IMR-90 (cell line): ENCODE results near the gene ZNF430. TPM values are rescaled to one million over a fixed set of nuclear protein-coding genes. Genes with fewer than 3 reads are reported as not detected.

Experiments used
- ATAC-seq: fragments of 200-7000 bp; cut with Tn5 transposase; 2 replicates; pipeline ENCODE4 v1.9.1; 2020; ENCODE audit warnings: low read depth, mild to moderate bottlenecking, moderate library complexity
- BruUV-seq: library from RNA; stranded (reverse); fragments of 400-500 nt; replicated peaks from 2 replicates; lab custom pipeline; 2021; lab: Mats Ljungman, UMichigan
- CTCF ChIA-PET: fragments of 300-600 bp; formaldehyde crosslinking; extraction: SDS; loops from one replicate; lab custom pipeline; 2021; ENCODE audit warnings: antibody characterized with exemption; lab: Yijun Ruan, JAX
- POLR2A ChIA-PET: fragments of 300-600 bp; sonication (Branson Sonifier 250); formaldehyde crosslinking; loops from one replicate; lab custom pipeline; 2022; ENCODE audit warnings: antibody characterized with exemption; ENCODE audit not compliant: unreplicated experiment; lab: Charles Lee
- DNase-seq: peaks from one replicate; pipeline ENCODE4 v3.0.0; 2013
- H2AFZ ChIP-seq: replicated peaks from 2 replicates; pipeline ENCODE3; 2013; ENCODE audit warnings: low read length, mild to moderate bottlenecking; ENCODE audit not compliant: poor library complexity
- H2AK5ac ChIP-seq: 2 replicates; pipeline ENCODE4 v1.6.1; 2013; ENCODE audit warnings: low read depth, low read length, inconsistent platforms
- H2AK9ac ChIP-seq: replicated peaks from 2 replicates; pipeline ENCODE3; 2013; ENCODE audit warnings: mild to moderate bottlenecking, low read depth, low read length, moderate library complexity; ENCODE audit not compliant: poor library complexity
- H2BK120ac ChIP-seq: 2 replicates; pipeline ENCODE4 v1.6.1; 2013; ENCODE audit warnings: low read depth, low read length, inconsistent platforms
- H2BK15ac ChIP-seq: 3 replicates; pipeline ENCODE4 v1.6.1; 2013; ENCODE audit warnings: low read depth, low read length, inconsistent platforms
- H2BK20ac ChIP-seq: 2 replicates; pipeline ENCODE4 v1.6.1; 2013; ENCODE audit warnings: low read depth, mild to moderate bottlenecking, inconsistent platforms, low read length, moderate library complexity
- H2BK5ac ChIP-seq: 2 replicates; pipeline ENCODE4 v1.6.1; 2013; ENCODE audit warnings: mild to moderate bottlenecking, low read depth, low read length, inconsistent platforms; ENCODE audit not compliant: poor library complexity, severe bottlenecking
- H3K14ac ChIP-seq: replicated peaks from 2 replicates; pipeline ENCODE4 v1.6.1; 2013; ENCODE audit warnings: low read depth, low read length, inconsistent platforms
- H3K18ac ChIP-seq: 2 replicates; pipeline ENCODE4 v1.6.1; 2013; ENCODE audit warnings: low read depth, low read length, control low read depth
- H3K23ac ChIP-seq: 2 replicates; pipeline ENCODE4 v1.6.1; 2013; ENCODE audit warnings: low read depth, low read length, inconsistent platforms
- H3K27ac ChIP-seq: 2 replicates; pipeline ENCODE4 v1.5.1; 2013; ENCODE audit warnings: mild to moderate bottlenecking, control low read depth, low read length; ENCODE audit not compliant: insufficient read depth
- H3K27me3 ChIP-seq: 2 replicates; pipeline ENCODE4 v1.6.1; 2013; ENCODE audit warnings: low read length; ENCODE audit not compliant: control insufficient read depth, insufficient read depth
- H3K36me3 ChIP-seq: 2 replicates; pipeline ENCODE4 v1.6.1; 2013; ENCODE audit warnings: low read length, mixed read lengths; ENCODE audit not compliant: control insufficient read depth, insufficient read depth
- H3K4ac ChIP-seq: 2 replicates; pipeline ENCODE4 v1.6.1; 2013; ENCODE audit warnings: low read depth, low read length, inconsistent platforms
- H3K4me1 ChIP-seq: 2 replicates; pipeline ENCODE4 v1.6.1; 2013; ENCODE audit warnings: low read length, mixed read lengths; ENCODE audit not compliant: control insufficient read depth, insufficient read depth
- H3K4me2 ChIP-seq: 2 replicates; pipeline ENCODE4 v1.6.1; 2013; ENCODE audit warnings: low read depth, mild to moderate bottlenecking, control low read depth, low read length, moderate library complexity
- H3K4me3 ChIP-seq: 2 replicates; pipeline ENCODE4 v1.5.1; 2013; ENCODE audit warnings: low read depth, mild to moderate bottlenecking, control low read depth, low read length, moderate library complexity; ENCODE audit not compliant: insufficient read depth
- H3K56ac ChIP-seq: 2 replicates; pipeline ENCODE4 v1.6.1; 2013; ENCODE audit warnings: low read length, inconsistent platforms; ENCODE audit not compliant: insufficient read depth; ENCODE audit errors: extremely low read depth
- H3K79me1 ChIP-seq, 2 experiments: 2 replicates each; pipeline ENCODE4 v1.6.1; 2013; ENCODE audit warnings: low read length in 2 of 2, inconsistent platforms in 1 of 2, low read depth in 1 of 2
- H3K9ac ChIP-seq: 2 replicates; pipeline ENCODE4 v1.6.1; 2013; ENCODE audit warnings: low read depth, low read length, control low read depth
- H3K9me1 ChIP-seq: 2 replicates; pipeline ENCODE4 v1.6.1; 2013; ENCODE audit warnings: low read length, inconsistent platforms; ENCODE audit not compliant: insufficient read depth
- H3K9me3 ChIP-seq: 2 replicates; pipeline ENCODE4 v1.6.1; 2013; ENCODE audit warnings: low read length; ENCODE audit not compliant: control insufficient read depth, insufficient read depth
- H4K20me1 ChIP-seq: 2 replicates; pipeline ENCODE4 v1.6.1; 2013; ENCODE audit warnings: low read length, inconsistent platforms; ENCODE audit not compliant: insufficient read depth
- H4K5ac ChIP-seq: 2 replicates; pipeline ENCODE4 v1.6.1; 2013; ENCODE audit warnings: mild to moderate bottlenecking, low read depth, low read length, control low read depth
- H4K8ac ChIP-seq, 2 experiments: 2 replicates each; pipeline ENCODE4 v1.6.1; 2013; ENCODE audit warnings: low read depth in 2 of 2, low read length in 2 of 2, control low read depth in 1 of 2, inconsistent platforms in 1 of 2
- H4K91ac ChIP-seq: 2 replicates; pipeline ENCODE4 v1.6.1; 2013; ENCODE audit warnings: low read depth, low read length, inconsistent platforms; ENCODE audit not compliant: insufficient read depth
- BHLHE40 ChIP-seq: fragments of 150-350 bp; IDR thresholded peaks from 2 replicates; pipeline ENCODE4 v1.6.1; 2016; ENCODE audit warnings: mild to moderate bottlenecking, low read depth, low read length
- CEBPB ChIP-seq: IDR thresholded peaks from 2 replicates; pipeline ENCODE4 v1.6.1; 2012; ENCODE audit warnings: low read depth, low read length, improper control_type of control experiment
- CHD1 ChIP-seq: IDR thresholded peaks from 2 replicates; pipeline ENCODE4 v1.6.1; 2012; ENCODE audit warnings: low read depth, low read length, improper control_type of control experiment
- FOS ChIP-seq: fragments of 150-350 bp; IDR thresholded peaks from 2 replicates; pipeline ENCODE4 v1.6.1; 2016; ENCODE audit warnings: low read depth, low read length
- MAFK ChIP-seq: IDR thresholded peaks from 2 replicates; pipeline ENCODE4 v1.6.1; 2012; ENCODE audit warnings: low read depth, low read length, improper control_type of control experiment
- MAZ ChIP-seq: IDR thresholded peaks from 2 replicates; pipeline ENCODE4 v1.6.1; 2012; ENCODE audit warnings: low read depth, mild to moderate bottlenecking, low read length, improper control_type of control experiment, moderate library complexity, borderline replicate concordance
- MXI1 ChIP-seq: IDR thresholded peaks from 2 replicates; pipeline ENCODE4 v1.6.1; 2012; ENCODE audit warnings: low read depth, mild to moderate bottlenecking, low read length, moderate library complexity, borderline replicate concordance
- NFE2L2 ChIP-seq: fragments of 150-350 bp; IDR thresholded peaks from 2 replicates; pipeline ENCODE4 v1.6.1; 2016; ENCODE audit warnings: low read depth, mild to moderate bottlenecking, low read length
- POLR2A ChIP-seq: IDR thresholded peaks from 2 replicates; pipeline ENCODE4 v1.6.1; 2012; ENCODE audit warnings: mild to moderate bottlenecking, low read depth, low read length
- RAD21 ChIP-seq: IDR thresholded peaks from 2 replicates; pipeline ENCODE4 v1.6.1; 2012; ENCODE audit warnings: low read length, improper control_type of control experiment
- RCOR1 ChIP-seq: IDR thresholded peaks from 2 replicates; pipeline ENCODE4 v1.6.1; 2012; ENCODE audit warnings: mild to moderate bottlenecking, low read length, improper control_type of control experiment; ENCODE audit not compliant: insufficient replicate concordance
- RFX5 ChIP-seq: IDR thresholded peaks from 2 replicates; pipeline ENCODE4 v1.8.0; 2012; ENCODE audit warnings: low read depth, mild to moderate bottlenecking, low read length, moderate library complexity
- SMC3 ChIP-seq: fragments of 150-350 bp; IDR thresholded peaks from 2 replicates; pipeline ENCODE4 v1.6.1; 2016; ENCODE audit warnings: low read depth, mild to moderate bottlenecking, antibody characterized with exemption, low read length, moderate library complexity
- WGBS, 2 experiments: methylation state at CpG; one replicate each; pipeline versions ENCODE4 v1.1.5 to v1.1.7; 2013; ENCODE audit warnings: missing lambda C conversion rate in 2 of 2; ENCODE audit not compliant: insufficient read length in 1 of 2; ENCODE audit errors: extremely low coverage in 2 of 2; 5-methylcytosine and 5-hydroxymethylcytosine counted together
- dilution Hi-C: fragments of 300-500 bp; cut with HindIII; formaldehyde crosslinking; loops from one replicate; pipeline ENCODE4 v1.14.3; 2018; ENCODE audit warnings: low sequenced_read_pairs; ENCODE audit not compliant: unreplicated experiment
- in situ Hi-C: fragments of 300-500 bp; cut with MboI; formaldehyde crosslinking; loops from 3 replicates; pipeline ENCODE4 v1.14.3; 2019; ENCODE audit warnings: low sequenced_read_pairs, inconsistent platforms, mixed read lengths
- intact Hi-C: fragments of 100-400 bp; cut with micrococcal nuclease; formaldehyde crosslinking; loops from 2 replicates; pipeline ENCODE4 v1.10.0; 2022
- polyA plus RNA-seq, 3 experiments: library from polyadenylated mRNA; depleted of rRNA; stranded (reverse); fragments of >200 nt; gene quantifications; 2 replicates each; pipeline ENCODE4 v1.2.3, GENCODE V29; 2012; ENCODE audit warnings: low replicate concordance in 1 of 3
- total RNA-seq: library from RNA; depleted of rRNA; stranded (reverse); fragments of >200 nt; gene quantifications from 2 replicates; pipeline ENCODE4 v1.2.3, GENCODE V29; 2012
- TF ChIP-seq, protein P1 (sequence below): fragments of 150-350 bp; IDR thresholded peaks from 2 replicates; pipeline ENCODE4 v1.6.1; 2017; ENCODE audit warnings: mild to moderate bottlenecking, antibody characterized with exemption, low read length, low read depth
- TF ChIP-seq, protein P2 (sequence below): fragments of 150-350 bp; IDR thresholded peaks from 2 replicates; pipeline ENCODE4 v1.6.1; 2016; ENCODE audit warnings: low read depth, mild to moderate bottlenecking, low read length, moderate library complexity, borderline replicate concordance
- TF ChIP-seq, protein P3 (sequence below): conservative IDR thresholded peaks from 2 replicates; pipeline ENCODE4 v1.5.1; 2012; ENCODE audit warnings: mild to moderate bottlenecking, low read depth, low read length, improper control_type of control experiment

The ZNF430 gene
- total and polyA plus RNA-seq, 2 of the 4 experiments (the other 2 are of a cell fraction) = 5.4 to 8.4 TPM

DNA sequence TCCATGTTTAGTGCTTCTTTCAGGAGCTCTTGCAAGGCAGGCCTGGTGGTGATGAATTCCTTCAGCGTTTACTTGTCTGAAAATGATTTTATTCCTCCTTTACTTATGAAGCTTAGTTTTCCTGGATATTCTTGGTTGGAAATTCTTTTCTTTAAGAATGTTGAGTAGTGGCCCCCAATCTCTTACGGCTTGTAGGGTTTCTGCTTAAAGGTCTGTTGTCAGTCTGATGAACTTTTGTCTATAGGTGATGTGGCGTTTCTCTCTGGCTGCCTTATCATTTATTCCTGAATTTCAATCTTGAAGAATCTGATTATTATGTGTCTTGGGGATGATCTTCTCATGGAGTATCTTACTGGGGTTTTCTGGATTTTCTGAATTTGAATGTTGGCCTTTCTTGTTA lies 26.0 kb downstream of the ZNF430 start:
- Histone ChIP-seq H3K27ac (no peak overlapping the region), H4K8ac (no peak overlapping the region), H3K18ac (no peak overlapping the region), H4K5ac (no peak overlapping the region), H2BK15ac (no peak overlapping the region), H3K4ac (no peak overlapping the region), H3K14ac (no peak overlapping the region), H3K9me3 (peaks cover 9% of the 10 kb centered on the region; the same call in 1 of the 2 replicates), H2AK5ac (no peak overlapping the region), H4K91ac (no peak overlapping the region), H2BK20ac (no peak overlapping the region), H2BK120ac (no peak overlapping the region), H2BK5ac (no peak overlapping the region), H3K4me1 (no peaks in the 10 kb centered on the region), H3K79me1 (peaks cover 2% of the 10 kb centered on the region in 2 experiments; a peak in 2 of 4 replicates), H3K23ac (no peak overlapping the region), H3K9me1 (no peaks in the 10 kb centered on the region), H2AFZ (no peak overlapping the region), H3K4me3 (no peak overlapping the region), H3K36me3 (peaks cover 11% of the 10 kb centered on the region), H3K27me3 (no peaks in the 10 kb centered on the region), H3K4me2 (no peak overlapping the region), H4K20me1 (no peaks in the 10 kb centered on the region), H2AK9ac (no peak overlapping the region), H3K9ac (no peak overlapping the region), H3K56ac (no peak overlapping the region)
- no TSS peak for BruUV-seq
- CTCF ChIA-PET = no interaction called here
- TF ChIP-seq, protein P1, sequence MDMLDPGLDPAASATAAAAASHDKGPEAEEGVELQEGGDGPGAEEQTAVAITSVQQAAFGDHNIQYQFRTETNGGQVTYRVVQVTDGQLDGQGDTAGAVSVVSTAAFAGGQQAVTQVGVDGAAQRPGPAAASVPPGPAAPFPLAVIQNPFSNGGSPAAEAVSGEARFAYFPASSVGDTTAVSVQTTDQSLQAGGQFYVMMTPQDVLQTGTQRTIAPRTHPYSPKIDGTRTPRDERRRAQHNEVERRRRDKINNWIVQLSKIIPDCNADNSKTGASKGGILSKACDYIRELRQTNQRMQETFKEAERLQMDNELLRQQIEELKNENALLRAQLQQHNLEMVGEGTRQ = no peak
- TF ChIP-seq, protein P2, sequence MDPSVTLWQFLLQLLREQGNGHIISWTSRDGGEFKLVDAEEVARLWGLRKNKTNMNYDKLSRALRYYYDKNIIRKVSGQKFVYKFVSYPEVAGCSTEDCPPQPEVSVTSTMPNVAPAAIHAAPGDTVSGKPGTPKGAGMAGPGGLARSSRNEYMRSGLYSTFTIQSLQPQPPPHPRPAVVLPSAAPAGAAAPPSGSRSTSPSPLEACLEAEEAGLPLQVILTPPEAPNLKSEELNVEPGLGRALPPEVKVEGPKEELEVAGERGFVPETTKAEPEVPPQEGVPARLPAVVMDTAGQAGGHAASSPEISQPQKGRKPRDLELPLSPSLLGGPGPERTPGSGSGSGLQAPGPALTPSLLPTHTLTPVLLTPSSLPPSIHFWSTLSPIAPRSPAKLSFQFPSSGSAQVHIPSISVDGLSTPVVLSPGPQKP = no peak
- no peak for TF ChIP-seq RFX5
- TF ChIP-seq RAD21 = no peak
- no peak for TF ChIP-seq NFE2L2
- no peak for TF ChIP-seq MXI1
- no peak for TF ChIP-seq CHD1
- TF ChIP-seq POLR2A = no peak
- no peak for TF ChIP-seq FOS
- no peak for TF ChIP-seq SMC3
- TF ChIP-seq, protein P3, sequence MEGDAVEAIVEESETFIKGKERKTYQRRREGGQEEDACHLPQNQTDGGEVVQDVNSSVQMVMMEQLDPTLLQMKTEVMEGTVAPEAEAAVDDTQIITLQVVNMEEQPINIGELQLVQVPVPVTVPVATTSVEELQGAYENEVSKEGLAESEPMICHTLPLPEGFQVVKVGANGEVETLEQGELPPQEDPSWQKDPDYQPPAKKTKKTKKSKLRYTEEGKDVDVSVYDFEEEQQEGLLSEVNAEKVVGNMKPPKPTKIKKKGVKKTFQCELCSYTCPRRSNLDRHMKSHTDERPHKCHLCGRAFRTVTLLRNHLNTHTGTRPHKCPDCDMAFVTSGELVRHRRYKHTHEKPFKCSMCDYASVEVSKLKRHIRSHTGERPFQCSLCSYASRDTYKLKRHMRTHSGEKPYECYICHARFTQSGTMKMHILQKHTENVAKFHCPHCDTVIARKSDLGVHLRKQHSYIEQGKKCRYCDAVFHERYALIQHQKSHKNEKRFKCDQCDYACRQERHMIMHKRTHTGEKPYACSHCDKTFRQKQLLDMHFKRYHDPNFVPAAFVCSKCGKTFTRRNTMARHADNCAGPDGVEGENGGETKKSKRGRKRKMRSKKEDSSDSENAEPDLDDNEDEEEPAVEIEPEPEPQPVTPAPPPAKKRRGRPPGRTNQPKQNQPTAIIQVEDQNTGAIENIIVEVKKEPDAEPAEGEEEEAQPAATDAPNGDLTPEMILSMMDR = no peak
- TF ChIP-seq MAZ = no peak
- no peak for TF ChIP-seq RCOR1
- TF ChIP-seq BHLHE40 = no peak
- TF ChIP-seq MAFK = no peak
- TF ChIP-seq CEBPB = no peak
- intact Hi-C loops = no loop called here
- in situ Hi-C loops = no loop called here
- DNase-seq (no peak), ATAC-seq (no peak)
- WGBS, 2 experiments = no CpG with 5 or more reads among the region's 3 CpGs
- dilution Hi-C loops = no loop called here
- POLR2A ChIA-PET = interaction anchor here (0.6 kb wide), 1 partner anchor 66 kb away, joined by 7 read pairs; no protein-coding TSS in a partner anchor
